ENCODE data around the gene OR5C1.
"Not testable (repeated sequence)": the region's sequence is repeated elsewhere in the genome, so short reads cannot be mapped to it uniquely, and the experiment has no call there.

Gene OR5C1

DNA sequence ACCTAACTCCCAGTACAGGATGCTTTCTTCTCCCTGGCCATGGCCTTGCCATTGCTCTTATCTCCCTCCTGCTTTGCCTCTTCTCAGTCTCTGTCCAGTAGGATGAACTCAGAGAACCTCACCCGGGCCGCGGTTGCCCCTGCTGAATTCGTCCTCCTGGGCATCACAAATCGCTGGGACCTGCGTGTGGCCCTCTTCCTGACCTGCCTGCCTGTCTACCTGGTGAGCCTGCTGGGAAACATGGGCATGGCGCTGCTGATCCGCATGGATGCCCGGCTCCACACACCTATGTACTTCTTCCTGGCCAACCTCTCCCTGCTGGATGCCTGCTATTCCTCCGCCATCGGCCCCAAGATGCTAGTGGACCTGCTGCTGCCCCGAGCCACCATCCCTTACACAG lies at the start of gene OR5C1:
TSS of gene OR5C1 (plus strand) at position 103 of the 400 bp plus-strand sequence. CDS start at position 103, 0 bp downstream.
- DNase-seq (ENCODE audit: low read depth) = no peak

DNA sequence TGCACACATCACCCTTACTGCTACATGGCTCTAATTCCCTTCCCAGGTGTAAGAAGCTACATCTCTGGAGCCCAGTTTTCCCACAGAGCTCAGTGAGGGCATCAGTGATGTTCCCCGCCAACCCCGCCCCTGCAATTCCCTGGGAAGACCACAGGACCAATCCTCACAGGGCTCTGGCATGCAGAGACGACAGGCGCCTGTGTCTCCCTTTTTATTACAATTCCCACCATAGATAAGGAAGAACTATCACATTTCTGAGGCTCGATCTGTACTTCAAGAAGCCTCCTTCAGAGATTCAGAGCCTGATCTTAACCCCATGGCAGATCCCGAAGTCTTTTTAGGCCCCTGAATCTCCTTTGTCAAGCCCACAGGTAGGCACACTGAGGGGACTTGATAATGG lies 46.7 kb upstream of the OR5C1 start, which contains the start of gene OR1L6:
TSS of gene OR1L6 (plus strand) at position 301 of the 400 bp plus-strand sequence. CDS start 7,545 bp downstream, outside the sequence.
- DNase-seq (ENCODE audit: low read depth) = no peak

DNA sequence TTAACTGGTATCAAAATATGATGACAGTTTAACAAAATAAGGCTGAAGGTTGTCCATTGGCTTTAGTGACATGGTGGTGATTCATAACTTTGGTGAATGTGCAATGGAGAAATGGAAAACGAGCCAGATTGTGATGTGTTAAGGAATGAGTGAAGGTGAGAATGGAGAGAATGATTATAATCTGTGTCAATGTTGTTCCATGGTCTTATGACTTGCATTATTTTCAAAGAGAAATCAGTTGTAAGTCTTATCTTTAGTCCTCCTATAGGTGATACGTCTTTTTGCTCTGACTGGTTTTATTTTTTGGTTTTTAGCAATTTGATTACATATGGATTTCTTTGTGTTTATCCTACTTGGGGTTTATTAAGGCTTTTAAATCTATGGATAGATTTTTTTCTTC lies 33.9 kb upstream of the OR5C1 start:
- no peak for DNase-seq (ENCODE audit: low read depth)

DNA sequence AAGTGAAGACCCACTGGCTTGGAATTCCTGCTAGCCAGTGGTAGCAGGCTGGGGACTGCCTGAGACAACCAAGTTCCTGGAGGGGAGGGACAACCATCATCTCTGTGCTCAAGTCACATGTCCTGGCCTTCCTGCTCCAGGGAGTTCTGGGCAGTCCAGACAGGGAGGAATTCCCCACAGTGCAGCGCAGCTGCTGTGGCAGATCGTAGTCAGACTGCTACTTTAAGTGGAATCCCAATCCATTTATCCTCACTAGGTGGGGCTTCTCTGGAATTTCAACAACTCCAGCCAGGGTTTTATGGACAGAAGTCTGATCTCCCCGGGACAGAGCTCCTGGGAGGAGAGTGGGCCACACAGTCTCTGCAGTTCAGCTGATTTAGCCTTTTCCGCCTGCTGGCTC lies 20.9 kb upstream of the OR5C1 start:
- DNase-seq (ENCODE audit: low read depth) = no peak

DNA sequence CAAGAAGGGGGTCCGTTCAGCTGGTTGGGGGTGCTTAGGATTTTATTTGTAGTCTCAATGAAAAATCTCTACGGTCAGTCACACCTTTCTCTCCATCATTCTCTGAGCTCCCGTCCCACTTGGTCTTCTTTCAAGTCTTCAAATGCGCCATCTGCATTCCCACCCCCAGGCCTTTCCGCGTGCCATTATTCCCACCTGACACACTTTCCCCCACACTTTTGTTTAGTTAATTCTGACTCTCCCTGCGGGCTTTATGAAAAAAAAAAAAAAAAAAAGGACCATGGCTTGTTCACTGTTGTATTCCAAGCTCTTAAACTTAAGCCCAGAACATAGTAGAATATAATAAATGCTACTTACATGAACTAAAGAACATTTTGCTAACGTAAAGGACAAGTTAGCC lies 11.7 kb upstream of the OR5C1 start:
- no peak for DNase-seq (ENCODE audit: low read depth)

DNA sequence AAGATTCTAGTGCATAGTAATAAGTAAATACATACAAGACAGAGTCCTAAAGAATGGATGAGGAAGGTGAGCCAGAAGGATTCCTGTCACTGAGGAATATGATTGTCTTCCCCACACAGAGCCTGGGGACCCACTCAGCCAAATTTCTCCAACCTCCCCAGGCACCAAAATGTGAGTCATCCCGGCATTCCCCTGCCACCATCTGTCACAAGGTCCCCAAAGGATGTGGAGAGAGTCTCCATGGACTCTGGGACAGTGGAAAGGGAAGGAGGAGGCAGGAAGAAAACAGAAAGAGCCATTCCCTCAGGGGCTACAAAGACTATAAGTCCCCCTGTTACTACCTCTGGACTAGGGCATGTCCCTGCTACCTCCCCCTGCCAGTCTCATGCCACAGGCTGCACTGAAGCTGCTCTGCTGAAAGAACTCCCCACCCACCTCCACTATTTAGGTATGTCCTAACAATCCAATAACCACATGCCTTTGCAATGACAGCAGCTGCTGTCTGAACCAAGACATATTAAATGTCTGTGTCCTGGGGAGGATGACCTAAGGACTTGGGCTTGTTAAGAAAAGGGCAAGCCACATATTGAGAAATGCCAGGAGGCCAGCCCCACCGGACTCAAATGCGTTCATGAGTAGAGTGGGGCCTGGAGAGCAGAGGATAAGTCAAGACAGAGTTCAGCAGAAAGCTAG lies 10.7 kb upstream of the OR5C1 start:
- no peak for DNase-seq (ENCODE audit: low read depth)

DNA sequence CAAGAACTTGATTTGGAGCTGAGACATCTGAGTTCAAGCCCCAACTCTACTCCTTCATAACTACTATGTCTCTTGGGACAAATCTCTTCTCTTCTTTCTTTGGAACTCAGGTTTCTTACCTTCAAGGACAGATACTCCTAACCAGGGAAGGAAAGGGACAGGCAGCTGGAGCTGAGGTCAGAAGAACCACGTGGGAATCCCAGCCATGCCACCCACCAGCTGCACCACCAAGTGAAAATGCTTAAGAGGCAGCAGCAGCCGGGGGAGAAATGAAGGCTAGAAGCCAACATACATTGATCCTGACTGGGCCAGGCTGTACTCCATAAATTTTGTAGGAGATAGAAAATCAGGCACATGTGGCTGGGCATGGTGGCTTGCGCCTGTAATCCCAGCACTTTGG lies 9.6 kb upstream of the OR5C1 start:
- no peak for DNase-seq (ENCODE audit: low read depth)

DNA sequence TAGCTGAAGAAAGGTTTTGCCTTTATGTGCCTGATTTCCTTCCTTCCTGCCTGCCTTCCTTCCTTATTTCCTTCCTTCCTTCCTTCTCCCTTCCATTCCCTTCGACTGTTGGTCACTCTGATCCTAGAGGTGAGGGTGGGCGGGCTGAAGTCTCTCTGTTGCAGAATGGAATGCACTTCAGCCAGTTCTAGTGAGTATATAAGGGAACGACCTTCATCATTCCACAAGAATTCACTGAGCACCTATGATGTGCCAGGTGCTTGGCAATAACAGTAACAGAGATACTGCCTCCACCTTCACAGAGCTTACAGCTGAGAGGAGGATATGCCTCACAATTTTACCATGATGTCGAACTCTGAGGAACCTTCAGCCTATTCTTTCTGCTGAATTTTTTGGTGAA lies 8.7 kb upstream of the OR5C1 start:
- no peak for DNase-seq (ENCODE audit: low read depth)

DNA sequence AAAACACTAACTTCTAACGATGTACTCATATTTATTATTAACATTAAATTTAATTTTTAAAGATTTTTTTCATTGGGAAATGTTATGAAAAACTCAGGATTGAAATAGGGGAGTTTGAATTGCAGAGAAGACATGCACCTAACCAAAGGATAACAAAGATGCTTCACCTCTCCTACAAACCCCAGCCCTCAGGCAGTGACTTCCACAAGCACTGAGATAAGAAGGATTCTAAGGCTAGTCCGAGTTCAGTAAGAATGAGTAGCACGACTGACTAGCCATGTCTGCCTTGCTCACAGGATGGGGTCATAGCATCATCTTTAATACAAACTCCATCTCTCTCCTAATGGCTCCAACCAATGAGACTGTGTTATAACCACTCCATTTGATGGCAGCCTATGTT lies 7.1 kb upstream of the OR5C1 start:
- DNase-seq (ENCODE audit: low read depth) = no peak

DNA sequence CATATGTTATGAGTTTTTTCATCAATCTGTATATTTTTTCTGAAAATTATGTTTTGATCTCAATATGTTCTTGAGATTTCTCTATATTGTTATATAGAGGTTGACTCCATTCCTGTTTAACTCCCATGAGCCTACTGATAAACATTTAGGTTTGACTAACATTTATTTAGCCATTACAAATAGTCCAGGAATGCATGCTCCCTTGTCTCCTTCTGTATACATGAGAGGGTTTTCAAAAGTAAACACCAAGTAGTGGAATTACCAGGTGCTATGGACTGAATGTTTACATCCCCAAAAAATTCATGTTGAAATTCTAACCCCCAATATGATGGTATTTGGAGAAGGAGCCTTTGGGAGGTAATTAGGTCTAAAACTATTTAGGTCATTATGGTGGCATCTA lies 3.5 kb upstream of the OR5C1 start:
- no peak for DNase-seq (ENCODE audit: low read depth)

DNA sequence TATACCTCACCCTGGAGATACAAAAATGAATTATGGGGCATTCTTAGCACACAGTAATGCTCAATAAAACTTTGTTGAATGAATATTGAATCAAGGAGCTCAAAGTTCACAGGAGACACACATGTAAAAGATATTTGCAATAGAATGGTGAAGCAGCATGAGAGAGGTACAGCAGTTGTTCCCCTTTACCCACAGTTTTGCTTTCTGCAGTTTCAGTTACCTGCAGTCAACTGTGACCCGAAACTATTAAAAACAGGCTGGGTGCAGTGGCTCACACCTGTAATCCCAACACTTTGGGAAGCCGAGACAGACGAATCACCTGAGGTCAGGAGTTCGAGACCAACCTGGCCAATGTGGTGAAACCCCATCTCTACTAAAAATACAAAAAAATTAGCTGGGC lies 2.4 kb upstream of the OR5C1 start:
- no peak for DNase-seq (ENCODE audit: low read depth)

DNA sequence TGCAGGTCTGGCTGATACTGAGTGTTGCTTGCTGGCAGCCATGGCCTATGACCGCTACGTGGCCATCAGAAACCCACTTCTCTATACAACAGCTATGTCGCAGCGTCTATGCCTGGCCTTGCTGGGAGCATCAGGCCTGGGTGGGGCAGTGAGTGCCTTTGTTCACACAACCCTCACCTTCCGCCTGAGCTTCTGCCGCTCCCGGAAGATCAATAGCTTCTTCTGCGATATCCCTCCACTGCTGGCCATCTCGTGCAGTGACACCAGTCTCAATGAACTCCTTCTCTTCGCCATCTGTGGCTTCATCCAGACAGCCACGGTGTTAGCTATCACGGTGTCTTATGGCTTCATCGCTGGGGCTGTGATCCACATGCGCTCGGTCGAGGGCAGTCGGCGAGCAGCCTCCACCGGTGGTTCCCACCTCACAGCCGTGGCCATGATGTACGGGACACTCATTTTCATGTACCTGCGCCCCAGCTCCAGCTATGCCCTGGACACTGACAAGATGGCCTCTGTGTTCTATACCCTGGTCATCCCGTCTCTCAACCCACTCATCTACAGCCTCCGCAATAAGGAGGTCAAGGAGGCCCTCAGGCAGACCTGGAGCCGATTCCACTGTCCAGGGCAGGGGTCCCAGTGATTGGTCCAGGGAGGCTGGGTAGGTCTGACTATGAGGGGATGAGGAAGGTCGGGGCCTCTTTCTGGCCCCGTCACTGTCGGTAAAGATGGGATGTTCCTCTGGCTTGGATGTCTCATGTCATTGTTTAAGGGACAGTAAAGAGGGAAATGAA lies 718 bp downstream of the OR5C1 start:
- DNase-seq (ENCODE audit: low read depth) = no peak

DNA sequence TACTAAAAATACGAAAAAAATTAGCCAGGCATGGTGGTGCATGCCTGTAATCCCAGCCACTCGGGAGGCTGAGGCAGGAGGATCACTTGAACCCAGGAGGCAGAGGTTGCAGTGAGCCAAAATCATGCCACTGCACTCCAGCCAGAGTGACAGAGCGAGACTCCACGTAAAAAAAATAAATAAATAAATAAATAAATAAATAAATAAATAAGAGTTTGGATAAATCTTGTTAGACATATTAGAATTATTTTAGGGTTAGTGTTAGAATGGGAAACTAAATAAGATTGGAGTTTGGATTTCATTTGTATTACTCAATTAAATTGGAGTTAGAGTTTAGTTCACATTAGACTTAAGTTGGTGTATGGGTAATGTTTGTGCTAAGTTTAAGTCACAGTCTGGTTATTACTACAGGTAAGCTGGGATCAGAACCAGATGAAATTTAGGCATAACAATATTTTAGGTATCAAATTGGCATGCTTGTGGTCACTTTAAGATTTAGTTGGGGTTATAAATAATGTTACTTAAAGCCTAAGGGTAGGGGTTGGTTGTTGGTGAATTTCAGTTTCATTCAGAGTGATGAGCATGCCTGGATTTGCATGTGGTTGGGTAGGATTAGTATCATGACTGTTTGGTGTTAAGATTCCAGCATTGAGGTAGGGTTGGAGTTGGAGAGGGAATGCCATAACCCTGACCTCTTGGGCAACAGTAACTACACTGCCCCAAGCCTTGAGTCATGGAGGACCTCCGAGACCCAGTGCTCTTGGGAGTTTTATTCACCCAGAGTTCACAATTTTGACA lies 3.3 kb downstream of the OR5C1 start:
- DNase-seq (ENCODE audit: low read depth) = no peak

DNA sequence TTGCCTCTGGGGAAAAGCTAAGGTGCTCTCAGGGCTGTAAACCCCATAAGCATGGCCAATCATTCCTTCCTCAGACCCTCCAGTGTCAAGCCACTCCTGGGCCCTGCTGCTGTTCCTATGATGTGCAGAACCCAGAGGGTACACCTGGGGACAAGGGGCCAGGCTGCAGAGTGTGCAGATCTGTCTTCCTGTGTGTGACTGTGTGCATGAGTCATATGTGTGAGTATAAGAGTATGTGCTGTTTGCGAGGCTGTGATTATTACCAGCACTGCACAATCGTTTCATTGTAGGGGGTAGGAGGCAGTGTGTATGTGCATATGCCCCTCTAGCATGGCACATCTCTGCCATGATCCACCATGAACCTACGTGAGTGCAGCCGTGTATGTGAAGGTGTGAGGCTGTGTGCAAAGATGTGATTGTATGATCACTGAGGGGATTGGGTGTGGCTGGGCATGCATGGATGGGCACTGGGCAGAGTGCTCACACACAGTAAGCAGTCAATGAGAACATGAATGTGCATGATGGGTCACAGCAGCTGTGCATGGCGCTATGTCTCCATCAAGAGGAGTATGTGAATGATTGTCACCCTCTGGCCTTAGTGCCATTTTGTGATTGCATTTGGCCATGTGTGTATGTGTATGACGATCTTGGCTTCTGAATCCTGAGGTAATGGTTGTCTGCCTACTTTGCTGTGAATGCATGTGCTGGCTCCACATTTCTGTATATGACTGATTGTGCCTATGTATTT lies 8.8 kb downstream of the OR5C1 start:
- DNase-seq (ENCODE audit: low read depth) = no peak

DNA sequence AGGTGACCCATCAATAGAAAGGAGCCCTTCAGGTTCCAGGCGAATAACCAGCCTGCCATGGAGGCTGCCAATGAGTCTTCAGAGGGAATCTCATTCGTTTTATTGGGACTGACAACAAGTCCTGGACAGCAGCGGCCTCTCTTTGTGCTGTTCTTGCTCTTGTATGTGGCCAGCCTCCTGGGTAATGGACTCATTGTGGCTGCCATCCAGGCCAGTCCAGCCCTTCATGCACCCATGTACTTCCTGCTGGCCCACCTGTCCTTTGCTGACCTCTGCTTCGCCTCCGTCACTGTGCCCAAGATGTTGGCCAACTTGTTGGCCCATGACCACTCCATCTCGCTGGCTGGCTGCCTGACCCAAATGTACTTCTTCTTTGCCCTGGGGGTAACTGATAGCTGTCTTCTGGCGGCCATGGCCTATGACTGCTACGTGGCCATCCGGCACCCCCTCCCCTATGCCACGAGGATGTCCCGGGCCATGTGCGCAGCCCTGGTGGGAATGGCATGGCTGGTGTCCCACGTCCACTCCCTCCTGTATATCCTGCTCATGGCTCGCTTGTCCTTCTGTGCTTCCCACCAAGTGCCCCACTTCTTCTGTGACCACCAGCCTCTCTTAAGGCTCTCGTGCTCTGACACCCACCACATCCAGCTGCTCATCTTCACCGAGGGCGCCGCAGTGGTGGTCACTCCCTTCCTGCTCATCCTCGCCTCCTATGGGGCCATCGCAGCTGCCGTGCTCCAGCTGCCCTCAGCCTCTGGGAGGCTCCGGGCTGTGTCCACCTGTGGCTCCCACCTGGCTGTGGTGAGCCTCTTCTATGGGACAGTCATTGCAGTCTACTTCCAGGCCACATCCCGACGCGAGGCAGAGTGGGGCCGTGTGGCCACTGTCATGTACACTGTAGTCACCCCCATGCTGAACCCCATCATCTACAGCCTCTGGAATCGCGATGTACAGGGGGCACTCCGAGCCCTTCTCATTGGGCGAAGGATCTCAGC lies 11.6 kb downstream of the OR5C1 start, which contains the start of gene OR1K1:
TSS of gene OR1K1 (plus strand) at position 58 of the 995 bp plus-strand sequence. CDS start at position 58, 0 bp downstream.
- DNase-seq (ENCODE audit: low read depth) = no peak

DNA sequence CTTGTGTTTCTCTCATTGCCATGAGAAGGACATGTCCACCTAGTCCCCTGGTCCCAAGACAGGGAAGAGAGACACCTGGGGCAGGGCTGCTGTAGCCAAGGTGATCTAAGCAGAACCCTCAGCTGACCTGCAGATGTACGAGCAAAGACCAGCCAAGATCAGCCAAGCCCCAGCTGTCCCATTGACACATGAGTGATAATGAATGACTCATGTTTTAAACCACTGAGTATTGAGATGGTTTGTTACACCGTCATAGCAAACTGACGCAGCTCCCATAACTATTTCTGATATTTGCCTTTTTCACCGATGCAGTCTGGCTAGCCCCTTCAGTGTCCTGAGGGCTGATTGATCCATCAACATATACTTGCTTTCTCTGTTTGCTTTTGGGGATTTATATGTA lies 17.9 kb downstream of the OR5C1 start:
- DNase-seq (ENCODE audit: low read depth) = no peak

DNA sequence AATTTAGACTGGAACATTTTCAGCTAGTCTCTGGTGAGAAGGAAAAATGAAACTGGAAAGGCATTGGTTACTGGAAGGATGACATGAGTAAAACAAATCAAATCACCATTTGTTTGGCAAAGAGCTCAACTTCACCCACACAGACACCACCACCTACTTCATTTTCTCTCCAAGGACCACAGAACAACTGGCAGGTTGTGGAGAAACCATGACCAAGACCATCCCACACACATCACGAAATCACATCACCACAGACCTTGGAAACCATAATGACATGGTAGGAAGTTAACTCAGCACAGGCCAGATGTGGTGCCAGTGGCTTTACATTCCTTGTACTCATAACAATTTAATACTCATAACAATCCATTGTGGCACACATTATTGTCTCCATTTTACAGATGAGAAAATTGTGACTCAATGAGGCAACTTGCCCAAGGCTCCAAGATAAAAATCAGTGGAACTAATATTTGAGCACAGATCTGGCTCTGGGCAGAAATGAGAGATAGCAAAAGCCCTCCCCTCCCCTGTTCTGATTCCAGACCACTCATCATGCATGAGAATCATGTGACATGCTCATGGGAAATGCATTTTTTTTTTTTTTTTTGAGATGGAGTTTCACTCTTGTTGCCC lies 18.7 kb downstream of the OR5C1 start:
- DNase-seq (ENCODE audit: low read depth) = peak; percentile 46

DNA sequence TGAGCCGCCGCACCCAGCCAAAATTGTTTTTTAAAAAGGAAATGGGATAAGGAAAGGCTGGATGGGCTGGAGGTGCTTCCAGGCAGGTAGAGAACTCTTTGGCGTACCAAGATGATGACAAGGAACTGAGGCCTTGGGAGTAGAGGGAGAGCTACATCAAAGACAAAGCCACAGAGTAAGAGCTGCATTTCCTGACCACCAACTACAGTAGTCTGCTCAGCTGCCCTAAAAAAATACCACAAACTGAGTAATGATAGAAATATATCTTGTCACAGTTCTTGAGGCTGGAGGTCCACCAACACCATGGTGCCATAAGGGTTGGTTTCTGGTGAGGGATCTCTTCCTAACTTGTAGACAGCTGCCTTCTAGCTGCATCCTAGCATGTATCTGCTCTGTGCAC lies 19.4 kb downstream of the OR5C1 start:
- DNase-seq (ENCODE audit: low read depth) = no peak

DNA sequence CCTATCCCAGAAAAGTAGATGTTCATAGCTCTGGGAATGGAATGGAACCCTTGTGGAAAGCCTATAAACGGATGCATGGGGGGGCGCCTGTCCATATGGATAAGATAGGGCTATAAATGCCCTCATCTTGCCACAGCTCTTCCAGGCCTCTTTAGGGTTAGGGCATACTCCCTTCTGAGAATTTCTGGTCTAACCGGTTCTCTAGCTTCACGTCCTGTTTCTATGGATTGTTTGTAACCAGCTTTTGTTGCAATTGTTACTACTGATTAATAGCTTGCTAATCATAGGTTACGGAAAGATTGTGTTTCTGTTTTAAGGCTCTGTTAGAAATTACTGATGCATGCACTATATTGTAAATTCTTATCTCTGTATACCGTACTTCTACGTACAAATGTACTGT lies 20.5 kb downstream of the OR5C1 start:
- not testable (repeated sequence) for DNase-seq (ENCODE audit: low read depth)

DNA sequence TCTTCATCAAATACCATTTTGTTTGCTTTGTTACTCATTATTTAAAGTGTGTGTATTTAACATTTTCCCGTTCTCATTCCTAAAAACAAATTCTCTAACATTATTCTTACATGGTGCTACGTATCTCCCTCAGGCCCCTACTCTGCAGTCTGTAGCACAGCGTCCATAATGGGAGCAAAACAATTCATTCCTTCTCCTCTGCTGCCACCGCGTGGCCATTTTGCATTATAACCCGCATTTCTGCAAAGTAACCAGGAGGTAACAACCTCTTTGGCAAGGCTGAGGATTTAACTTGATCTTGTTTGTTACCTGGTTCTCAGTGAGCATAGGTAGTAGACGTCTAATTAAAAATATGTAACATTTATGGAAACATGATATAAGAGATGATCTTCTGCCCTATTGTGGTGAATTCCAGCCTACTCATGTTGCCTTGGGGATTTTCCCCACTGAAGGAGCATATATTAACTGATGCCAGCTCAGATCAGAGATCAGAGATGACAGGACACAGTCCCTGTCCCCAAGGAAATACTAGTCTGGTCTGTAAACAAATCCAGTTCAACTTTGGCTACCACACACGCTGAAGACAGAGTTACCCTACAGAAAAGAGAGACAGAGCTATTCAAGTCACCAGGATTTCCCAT lies 21.7 kb downstream of the OR5C1 start:
- DNase-seq (ENCODE audit: low read depth) = peak; percentile 58

Data from activated T-cell treated with anti-CD3 and anti-CD28 coated beads for 24 hours (primary cell).